OCI-LY7 (cell line): ENCODE measurements around the gene ASB1.

ENCODE experiments used
- CTCF ChIP-seq: fragments of 200-600 bp; sonication (generic); conservative IDR thresholded peaks from 2 replicates; pipeline ENCODE4 v1.5.1; 2014; ENCODE audit warnings: mild to moderate bottlenecking, antibody characterized with exemption, low read length, moderate library complexity, mixed read lengths
- EZH2phosphoT487 ChIP-seq: fragments of 200-600 bp; sonication (generic); IDR thresholded peaks from 2 replicates; pipeline ENCODE4 v1.6.1; 2018; ENCODE audit warnings: low read depth, borderline replicate concordance, mild to moderate bottlenecking, mixed run types, antibody characterized with exemption, low read length, moderate library complexity, mixed read lengths

- no peak for TF ChIP-seq CTCF
- no peak for TF ChIP-seq EZH2phosphoT487
Measured at GRCh38 chr2:238427435-238428162, 872 bp downstream of the ASB1 start.
